Endodermal cell (in vitro differentiated cells): ENCODE measurements around the gene ZCCHC24. TPM values are rescaled to one million over a fixed set of nuclear protein-coding genes. Genes with fewer than 3 reads are reported as not detected.

ENCODE experiments used
- DNase-seq: peaks from one replicate; pipeline ENCODE4 v3.0.0-alpha.2; 2017
- H3K27ac ChIP-seq: 2 replicates; pipeline ENCODE4 v1.5.1; 2013; ENCODE audit warnings: mild to moderate bottlenecking, low read depth, low read length, moderate library complexity
- H3K27me3 ChIP-seq: 2 replicates; pipeline ENCODE4 v1.6.1; 2013; ENCODE audit warnings: mild to moderate bottlenecking, low read length, moderate library complexity; ENCODE audit not compliant: insufficient read depth, control insufficient read depth, poor library complexity, severe bottlenecking
- H3K36me3 ChIP-seq: 2 replicates; pipeline ENCODE4 v1.7.0; 2013; ENCODE audit warnings: mild to moderate bottlenecking, low read length, moderate library complexity; ENCODE audit not compliant: control insufficient read depth, insufficient read depth
- H3K4me1 ChIP-seq: one replicate; pipeline ENCODE4 v1.7.0; 2013; ENCODE audit warnings: low read length; ENCODE audit not compliant: control insufficient read depth, insufficient read depth
- H3K4me3 ChIP-seq: 2 replicates; pipeline ENCODE4 v1.5.1; 2013; ENCODE audit warnings: mild to moderate bottlenecking, low read length, moderate library complexity
- H3K9ac ChIP-seq: 2 replicates; pipeline ENCODE4 v1.6.1; 2013; ENCODE audit warnings: mild to moderate bottlenecking, low read length, moderate library complexity; ENCODE audit not compliant: poor library complexity, severe bottlenecking; ENCODE audit errors: extremely low read depth
- H3K9me3 ChIP-seq: 2 replicates; pipeline ENCODE4 v1.6.1; 2013; ENCODE audit warnings: mild to moderate bottlenecking, low read length, moderate library complexity; ENCODE audit not compliant: control insufficient read depth
- H3K27ac Mint-ChIP-seq: 2 replicates; pipeline ENCODE4 v1.8.0; 2020; ENCODE audit warnings: mixed read lengths
- H3K27me3 Mint-ChIP-seq: 2 replicates; pipeline ENCODE4 v1.8.0; 2021; ENCODE audit warnings: mild to moderate bottlenecking, mixed read lengths; ENCODE audit not compliant: insufficient read depth
- H3K36me3 Mint-ChIP-seq: 2 replicates; pipeline ENCODE4 v1.8.0; 2020; ENCODE audit warnings: low read depth, mixed read lengths
- H3K4me1 Mint-ChIP-seq: 2 replicates; pipeline ENCODE4 v1.8.0; 2020; ENCODE audit warnings: mixed read lengths
- H3K4me3 Mint-ChIP-seq: 2 replicates; pipeline ENCODE4 v1.8.0; 2020; ENCODE audit warnings: mild to moderate bottlenecking, moderate library complexity, mixed read lengths
- H3K9me3 Mint-ChIP-seq: 2 replicates; pipeline ENCODE4 v1.8.0; 2020; ENCODE audit warnings: mild to moderate bottlenecking, mixed read lengths
- WGBS, 2 experiments: methylation state at CpG; one replicate each; pipeline versions ENCODE4 v1.1.5 to v1.1.7; 2013; ENCODE audit warnings: missing lambda C conversion rate in 2 of 2, mixed read lengths in 1 of 2; ENCODE audit not compliant: insufficient coverage in 1 of 2, insufficient read length in 1 of 2; 5-methylcytosine and 5-hydroxymethylcytosine counted together
- total RNA-seq, 2 donors: library from RNA; stranded (reverse); fragmentation: NEBNext Ultra II Directional in 1 of 2; extraction: Animal tissue kit (Norgen Biotek cat#: 25700) in 1 of 2; gene quantifications; 2 replicates in 1 of 2; 3 replicates in 1 of 2; pipeline ENCODE4 v1.2.1, GENCODE V29; 2021
- TF ChIP-seq, protein P1 (sequence below): fragments of 200-600 bp; sonication (generic); conservative IDR thresholded peaks from 2 replicates; pipeline ENCODE4 v1.5.0; 2021; ENCODE audit warnings: antibody characterized with exemption, mild to moderate bottlenecking

Gene ZCCHC24
- total RNA-seq, 2 donors from 2014 or later: 7.6 to 10.7 TPM

DNA sequence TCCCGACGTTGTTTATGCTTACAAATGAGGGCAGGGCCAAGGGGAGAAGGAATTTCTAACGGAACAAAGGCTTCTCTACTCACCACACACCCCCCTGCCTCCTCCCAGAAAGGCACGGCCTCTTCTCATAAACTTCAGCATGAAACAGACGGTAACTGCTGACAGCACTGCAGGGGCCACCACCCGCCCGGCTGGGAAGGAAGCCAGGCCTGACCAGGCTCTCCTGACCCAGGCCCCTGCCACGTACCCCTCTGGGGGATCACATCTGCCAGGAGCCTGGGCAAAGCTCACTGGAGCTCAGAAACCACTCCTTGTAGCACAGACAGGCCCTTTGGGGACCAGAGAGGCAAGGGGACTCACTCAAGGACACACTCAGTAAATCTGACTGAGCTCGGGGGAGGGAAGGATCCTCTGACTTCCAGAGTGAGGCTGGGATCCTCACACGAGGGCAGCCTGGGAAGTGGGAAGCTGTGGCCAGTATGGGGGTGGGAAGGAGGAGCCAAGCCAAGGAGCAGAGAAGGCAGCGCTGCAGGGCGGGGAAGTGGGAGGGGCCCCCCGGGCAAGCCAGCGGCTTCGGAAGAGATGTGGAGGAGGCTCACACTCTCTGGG, 46.1 kb downstream of the ZCCHC24 start:
- no peaks in the 10 kb centered on the region for H3K27me3 ChIP-seq
- Mint-ChIP-seq H3K4me1 (peaks cover 22% of the 10 kb centered on the region), H3K4me3 (no peak overlapping the region), H3K27me3 (no peaks in the 10 kb centered on the region), H3K36me3 (peaks cover 2% of the 10 kb centered on the region), H3K9me3 (no peaks in the 10 kb centered on the region), H3K27ac (peak overlapping the region; percentile 75)
- WGBS, 2 experiments: 25 to 43% methylated on average over 6 to 14 of the region's 15 CpGs
- TF ChIP-seq, protein P1, sequence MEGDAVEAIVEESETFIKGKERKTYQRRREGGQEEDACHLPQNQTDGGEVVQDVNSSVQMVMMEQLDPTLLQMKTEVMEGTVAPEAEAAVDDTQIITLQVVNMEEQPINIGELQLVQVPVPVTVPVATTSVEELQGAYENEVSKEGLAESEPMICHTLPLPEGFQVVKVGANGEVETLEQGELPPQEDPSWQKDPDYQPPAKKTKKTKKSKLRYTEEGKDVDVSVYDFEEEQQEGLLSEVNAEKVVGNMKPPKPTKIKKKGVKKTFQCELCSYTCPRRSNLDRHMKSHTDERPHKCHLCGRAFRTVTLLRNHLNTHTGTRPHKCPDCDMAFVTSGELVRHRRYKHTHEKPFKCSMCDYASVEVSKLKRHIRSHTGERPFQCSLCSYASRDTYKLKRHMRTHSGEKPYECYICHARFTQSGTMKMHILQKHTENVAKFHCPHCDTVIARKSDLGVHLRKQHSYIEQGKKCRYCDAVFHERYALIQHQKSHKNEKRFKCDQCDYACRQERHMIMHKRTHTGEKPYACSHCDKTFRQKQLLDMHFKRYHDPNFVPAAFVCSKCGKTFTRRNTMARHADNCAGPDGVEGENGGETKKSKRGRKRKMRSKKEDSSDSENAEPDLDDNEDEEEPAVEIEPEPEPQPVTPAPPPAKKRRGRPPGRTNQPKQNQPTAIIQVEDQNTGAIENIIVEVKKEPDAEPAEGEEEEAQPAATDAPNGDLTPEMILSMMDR: no peak
- H3K9me3 ChIP-seq: no peaks in the 10 kb centered on the region
- peak overlapping the region; percentile 30 for H3K9ac ChIP-seq
- no peaks in the 10 kb centered on the region for H3K36me3 ChIP-seq
- no peak overlapping the region for H3K4me3 ChIP-seq
- peak; percentile 89 for DNase-seq
- peaks cover 11% of the 10 kb centered on the region for H3K4me1 ChIP-seq
- peak overlapping the region; percentile 97 for H3K27ac ChIP-seq

DNA sequence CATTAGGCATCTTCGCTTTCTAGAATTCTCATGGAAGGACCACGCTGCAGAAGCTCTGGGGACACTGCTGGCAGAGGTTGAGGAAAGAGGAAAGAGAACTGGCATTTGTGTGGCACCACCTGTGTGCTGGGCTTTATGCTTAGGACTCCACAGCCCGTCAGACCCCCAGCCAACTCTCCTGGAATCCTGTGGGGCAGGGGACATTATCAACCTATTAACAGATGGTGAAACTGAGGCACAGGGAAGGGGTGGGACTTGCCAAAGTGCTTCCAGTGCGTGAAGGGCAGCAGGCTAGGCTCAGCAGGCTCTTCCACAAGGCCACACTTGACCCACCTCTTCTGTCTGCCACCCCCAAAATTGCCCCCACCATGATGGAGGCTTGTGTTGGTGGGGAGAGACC, 46.8 kb downstream of the ZCCHC24 start:
- Mint-ChIP-seq H3K4me1 (peaks cover 15% of the 10 kb centered on the region), H3K9me3 (no peaks in the 10 kb centered on the region), H3K27me3 (no peaks in the 10 kb centered on the region), H3K4me3 (no peak overlapping the region), H3K36me3 (peaks cover 4% of the 10 kb centered on the region), H3K27ac (no peak overlapping the region)
- 93 to 100% methylated on average over 2 to 4 of the region's 4 CpGs for WGBS, 2 experiments
- no peaks in the 10 kb centered on the region for H3K27me3 ChIP-seq
- TF ChIP-seq, protein P1: no peak
- H3K27ac ChIP-seq: peak overlapping the region; percentile 97
- no peak overlapping the region for H3K9ac ChIP-seq
- H3K36me3 ChIP-seq: no peaks in the 10 kb centered on the region
- peaks cover 9% of the 10 kb centered on the region for H3K4me1 ChIP-seq
- DNase-seq: no peak
- H3K4me3 ChIP-seq: no peak overlapping the region
- H3K9me3 ChIP-seq: no peaks in the 10 kb centered on the region

DNA sequence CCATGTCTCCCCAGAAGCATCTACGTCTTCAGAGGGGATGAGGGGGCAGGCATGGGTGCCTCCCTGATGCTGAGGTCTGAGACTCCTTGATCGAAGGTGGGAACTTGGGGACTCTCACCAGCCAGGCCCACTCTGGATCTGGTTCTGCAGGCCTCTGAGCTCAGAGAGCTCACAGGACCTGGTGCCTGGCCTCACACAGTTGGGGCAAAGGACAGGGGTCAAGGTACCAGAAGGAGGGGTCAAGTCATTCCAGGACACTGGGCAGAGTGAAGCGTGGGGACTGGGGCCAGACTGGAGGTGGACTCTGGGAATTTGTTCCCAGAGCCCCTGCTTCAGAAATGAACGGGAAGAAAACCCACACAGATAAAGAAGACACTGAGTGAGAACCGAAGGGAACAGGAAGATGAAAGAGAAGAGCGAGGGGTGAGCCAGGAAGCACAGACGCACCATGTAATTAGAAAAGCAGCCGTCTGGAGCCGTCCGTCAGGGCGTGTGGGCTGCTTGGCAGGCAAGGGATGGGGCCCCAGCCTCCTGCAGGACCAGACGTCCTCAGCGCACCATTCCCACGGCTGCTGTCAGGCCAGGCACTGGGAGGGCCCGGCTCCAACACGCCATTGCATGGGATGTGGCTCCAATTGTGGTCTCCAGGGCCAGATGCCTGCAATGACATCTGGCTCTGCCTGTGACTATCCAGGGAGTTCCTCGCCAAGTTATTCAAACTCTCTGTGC, 47.7 kb downstream of the ZCCHC24 start:
- Histone ChIP-seq H3K36me3 (no peaks in the 10 kb centered on the region), H3K9ac (no peak overlapping the region), H3K27me3 (no peaks in the 10 kb centered on the region), H3K4me1 (peaks cover 5% of the 10 kb centered on the region), H3K27ac (peak overlapping the region; percentile 67), H3K9me3 (no peaks in the 10 kb centered on the region), H3K4me3 (no peak overlapping the region)
- 67 to 81% methylated on average over 12 to 17 of the region's 17 CpGs for WGBS, 2 experiments
- no peak for DNase-seq
- H3K27me3 Mint-ChIP-seq: no peaks in the 10 kb centered on the region
- peaks cover 9% of the 10 kb centered on the region for H3K4me1 Mint-ChIP-seq
- H3K4me3 Mint-ChIP-seq: no peak overlapping the region
- TF ChIP-seq, protein P1: no peak
- H3K9me3 Mint-ChIP-seq: no peaks in the 10 kb centered on the region
- H3K27ac Mint-ChIP-seq: no peak overlapping the region
- H3K36me3 Mint-ChIP-seq: peaks cover 4% of the 10 kb centered on the region
